Fibroblast of pulmonary artery (primary cell): Measurements from ENCODE around the gene SGK1.
"Not testable (repeated sequence)": the region's sequence is repeated elsewhere in the genome, so short reads cannot be mapped to it uniquely, and the experiment has no call there.

Experiments
- DNase-seq: peaks from one replicate; pipeline ENCODE4 v3.0.0-alpha.2; 2010; ENCODE audit warnings: low read depth
- H3K4me3 ChIP-seq: replicated peaks from 2 replicates; pipeline ENCODE4 v1.5.1; 2011; ENCODE audit warnings: low read depth, mild to moderate bottlenecking, control low read depth, low read length, moderate library complexity
- CTCF ChIP-seq: IDR thresholded peaks from 2 replicates; pipeline ENCODE4 v1.5.1; 2011; ENCODE audit warnings: mild to moderate bottlenecking, control low read depth, low read length, inconsistent platforms; ENCODE audit errors: missing control alignments

Gene SGK1

GRCh38 chr6:134328138-134328537 lies 10.2 kb upstream of the SGK1 start:
- DNase-seq = no peak
- no peak for TF ChIP-seq CTCF
- no peak overlapping the region for H3K4me3 ChIP-seq

GRCh38 chr6:134326192-134326591 lies 8.3 kb upstream of the SGK1 start:
- not testable (repeated sequence) for H3K4me3 ChIP-seq, DNase-seq

GRCh38 chr6:134324766-134325165 lies 6.9 kb upstream of the SGK1 start:
- no peak overlapping the region for H3K4me3 ChIP-seq
- no peak for TF ChIP-seq CTCF
- no peak for DNase-seq

- H3K4me3 ChIP-seq = no peak overlapping the region
- TF ChIP-seq CTCF = no peak
- DNase-seq = no peak
Measured at GRCh38 chr6:134324141-134324540, 6.2 kb upstream of the SGK1 start.

- no peak for TF ChIP-seq CTCF
- DNase-seq = no peak
- no peak overlapping the region for H3K4me3 ChIP-seq
Measured at GRCh38 chr6:134323698-134324097, 5.8 kb upstream of the SGK1 start.

GRCh38 chr6:134323294-134323693 lies 5.4 kb upstream of the SGK1 start:
- no peak for TF ChIP-seq CTCF
- H3K4me3 ChIP-seq = no peak overlapping the region
- DNase-seq = no peak

GRCh38 chr6:134322216-134322615 lies 4.3 kb upstream of the SGK1 start:
- H3K4me3 ChIP-seq = no peak overlapping the region
- TF ChIP-seq CTCF = no peak
- no peak for DNase-seq

- DNase-seq = no peak
- no peak overlapping the region for H3K4me3 ChIP-seq
- no peak for TF ChIP-seq CTCF
Measured at GRCh38 chr6:134321246-134321645, 3.3 kb upstream of the SGK1 start.

GRCh38 chr6:134319686-134320085 lies 1.8 kb upstream of the SGK1 start:
- not testable (repeated sequence) for DNase-seq, H3K4me3 ChIP-seq
